ENCODE data around the gene RAB20.

RAB20 gene

DNA sequence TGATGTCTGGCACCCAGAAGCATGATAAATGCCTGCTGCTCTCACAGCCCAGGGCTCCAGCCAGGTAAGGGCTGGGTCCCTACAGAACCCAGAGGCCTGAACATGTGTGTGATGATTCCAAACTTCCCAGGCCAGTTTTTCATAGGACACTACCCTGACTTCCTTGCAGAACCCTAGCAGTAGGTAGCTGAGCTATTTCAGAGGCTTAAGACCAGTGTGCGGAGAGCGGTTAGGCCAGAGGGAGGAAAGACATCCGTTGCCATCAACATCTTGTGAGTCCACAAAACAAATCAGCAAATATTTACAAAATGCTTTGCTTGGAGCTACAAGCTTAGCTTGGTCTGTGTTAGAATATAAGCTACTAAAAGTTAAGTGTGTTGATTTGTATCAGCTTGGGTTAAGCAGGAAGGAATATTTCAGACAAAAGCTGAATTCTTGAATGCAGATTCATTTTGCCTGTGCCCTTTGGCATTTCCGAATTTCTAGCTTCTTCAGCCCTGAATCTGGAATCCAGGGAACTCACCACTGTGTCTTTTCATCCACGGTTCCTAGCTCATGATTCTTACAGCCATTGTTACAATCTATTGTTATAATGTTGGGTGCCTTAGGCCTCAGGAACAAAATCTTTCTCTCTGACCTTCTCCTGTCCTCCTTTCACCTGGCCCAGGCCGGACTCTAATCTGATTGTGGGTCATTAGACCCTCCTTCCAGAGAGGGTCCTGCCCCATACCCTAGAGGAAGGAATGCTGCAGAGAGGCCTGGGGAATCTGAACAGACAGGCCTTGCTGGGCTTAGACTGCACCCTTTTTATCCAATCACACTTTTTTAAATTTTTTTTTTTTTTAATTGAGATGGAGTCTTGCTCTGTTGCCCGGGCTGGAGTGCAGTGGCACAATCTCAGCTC is 12.4 kb downstream of the RAB20 start:
- no peak for TF ChIP-seq TCF12 (IDR thresholded peaks at IDR 0.05; ENCODE audit: low read depth)
- TF ChIP-seq, protein P1, sequence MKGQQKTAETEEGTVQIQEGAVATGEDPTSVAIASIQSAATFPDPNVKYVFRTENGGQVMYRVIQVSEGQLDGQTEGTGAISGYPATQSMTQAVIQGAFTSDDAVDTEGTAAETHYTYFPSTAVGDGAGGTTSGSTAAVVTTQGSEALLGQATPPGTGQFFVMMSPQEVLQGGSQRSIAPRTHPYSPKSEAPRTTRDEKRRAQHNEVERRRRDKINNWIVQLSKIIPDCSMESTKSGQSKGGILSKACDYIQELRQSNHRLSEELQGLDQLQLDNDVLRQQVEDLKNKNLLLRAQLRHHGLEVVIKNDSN (IDR thresholded peaks at IDR 0.05): no peak
- TF ChIP-seq, protein P2, sequence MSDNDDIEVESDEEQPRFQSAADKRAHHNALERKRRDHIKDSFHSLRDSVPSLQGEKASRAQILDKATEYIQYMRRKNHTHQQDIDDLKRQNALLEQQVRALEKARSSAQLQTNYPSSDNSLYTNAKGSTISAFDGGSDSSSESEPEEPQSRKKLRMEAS (IDR thresholded peaks at IDR 0.05): no peak
- TF ChIP-seq TEAD4 (IDR thresholded peaks at IDR 0.05): no peak
- TF ChIP-seq TAF1 (IDR thresholded peaks at IDR 0.05; ENCODE audit: low read depth): no peak
- no peak for TF ChIP-seq RAD21 (IDR thresholded peaks at IDR 0.05; ENCODE audit: low read depth)
- TF ChIP-seq NFIC (IDR thresholded peaks at IDR 0.05): no peak
- TF ChIP-seq, protein P3, sequence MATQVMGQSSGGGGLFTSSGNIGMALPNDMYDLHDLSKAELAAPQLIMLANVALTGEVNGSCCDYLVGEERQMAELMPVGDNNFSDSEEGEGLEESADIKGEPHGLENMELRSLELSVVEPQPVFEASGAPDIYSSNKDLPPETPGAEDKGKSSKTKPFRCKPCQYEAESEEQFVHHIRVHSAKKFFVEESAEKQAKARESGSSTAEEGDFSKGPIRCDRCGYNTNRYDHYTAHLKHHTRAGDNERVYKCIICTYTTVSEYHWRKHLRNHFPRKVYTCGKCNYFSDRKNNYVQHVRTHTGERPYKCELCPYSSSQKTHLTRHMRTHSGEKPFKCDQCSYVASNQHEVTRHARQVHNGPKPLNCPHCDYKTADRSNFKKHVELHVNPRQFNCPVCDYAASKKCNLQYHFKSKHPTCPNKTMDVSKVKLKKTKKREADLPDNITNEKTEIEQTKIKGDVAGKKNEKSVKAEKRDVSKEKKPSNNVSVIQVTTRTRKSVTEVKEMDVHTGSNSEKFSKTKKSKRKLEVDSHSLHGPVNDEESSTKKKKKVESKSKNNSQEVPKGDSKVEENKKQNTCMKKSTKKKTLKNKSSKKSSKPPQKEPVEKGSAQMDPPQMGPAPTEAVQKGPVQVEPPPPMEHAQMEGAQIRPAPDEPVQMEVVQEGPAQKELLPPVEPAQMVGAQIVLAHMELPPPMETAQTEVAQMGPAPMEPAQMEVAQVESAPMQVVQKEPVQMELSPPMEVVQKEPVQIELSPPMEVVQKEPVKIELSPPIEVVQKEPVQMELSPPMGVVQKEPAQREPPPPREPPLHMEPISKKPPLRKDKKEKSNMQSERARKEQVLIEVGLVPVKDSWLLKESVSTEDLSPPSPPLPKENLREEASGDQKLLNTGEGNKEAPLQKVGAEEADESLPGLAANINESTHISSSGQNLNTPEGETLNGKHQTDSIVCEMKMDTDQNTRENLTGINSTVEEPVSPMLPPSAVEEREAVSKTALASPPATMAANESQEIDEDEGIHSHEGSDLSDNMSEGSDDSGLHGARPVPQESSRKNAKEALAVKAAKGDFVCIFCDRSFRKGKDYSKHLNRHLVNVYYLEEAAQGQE (IDR thresholded peaks at IDR 0.05; ENCODE audit: low read depth): no peak
- no peak for TF ChIP-seq CREB1 (IDR thresholded peaks at IDR 0.05; ENCODE audit: low read depth)
- TF ChIP-seq EP300 (IDR thresholded peaks at IDR 0.05; ENCODE audit: borderline replicate concordance): no peak
- no peak for TF ChIP-seq ZBTB7A (IDR thresholded peaks at IDR 0.05; ENCODE audit: low read depth)

DNA sequence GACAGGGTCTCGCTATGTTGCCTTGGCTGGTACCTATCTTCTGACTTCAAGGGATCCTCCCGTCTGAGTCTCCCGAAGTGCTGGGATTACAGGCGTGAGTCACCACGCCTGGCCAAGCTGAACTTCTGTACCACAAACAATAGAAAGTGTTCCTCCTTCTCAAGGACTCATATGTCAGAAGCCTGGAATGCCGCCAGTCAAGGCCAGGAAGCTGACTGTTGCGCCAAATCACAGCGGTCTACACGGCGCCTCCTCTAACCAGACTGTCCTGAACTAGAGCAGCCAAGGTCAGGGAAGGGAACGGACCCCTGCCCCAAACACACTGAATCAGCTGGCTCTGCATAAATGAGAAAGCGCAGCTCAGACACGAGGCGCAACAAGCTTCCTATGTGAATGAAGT is 14.6 kb downstream of the RAB20 start:
- TF ChIP-seq TAF1 (IDR thresholded peaks at IDR 0.05; ENCODE audit: low read depth) (no peak), CEBPB (IDR thresholded peaks at IDR 0.05) (peak; percentile 68; the same call in 1 of the 2 replicates), RAD21 (IDR thresholded peaks at IDR 0.05; ENCODE audit: low read depth) (peak; percentile 23; the same call in 1 of the 2 replicates), TEAD4 (IDR thresholded peaks at IDR 0.05) (peak; percentile 94), FOXM1 (IDR thresholded peaks at IDR 0.05; ENCODE audit: borderline replicate concordance, low read depth) (peak; percentile 78; the same call in 1 of the 2 replicates), ZBTB7A (IDR thresholded peaks at IDR 0.05; ENCODE audit: low read depth) (peak; percentile 89; the same call in 1 of the 2 replicates), EGR1 (IDR thresholded peaks at IDR 0.05) (no peak), NFIC (IDR thresholded peaks at IDR 0.05) (peak; percentile 97), YY1 (IDR thresholded peaks at IDR 0.05; ENCODE audit: low read depth) (peak; percentile 60), EP300 (IDR thresholded peaks at IDR 0.05; ENCODE audit: borderline replicate concordance) (peak; percentile 95), TCF12 (IDR thresholded peaks at IDR 0.05; ENCODE audit: low read depth) (peak; percentile 95), CREB1 (IDR thresholded peaks at IDR 0.05; ENCODE audit: low read depth) (no peak)
- TF ChIP-seq, protein P3 (IDR thresholded peaks at IDR 0.05; ENCODE audit: low read depth): no peak
- TF ChIP-seq, protein P1 (IDR thresholded peaks at IDR 0.05): 0 out of 2 replicates have a peak, but pooled peaks have one; percentile 16
- TF ChIP-seq, protein P2 (IDR thresholded peaks at IDR 0.05): peak; percentile 77

DNA sequence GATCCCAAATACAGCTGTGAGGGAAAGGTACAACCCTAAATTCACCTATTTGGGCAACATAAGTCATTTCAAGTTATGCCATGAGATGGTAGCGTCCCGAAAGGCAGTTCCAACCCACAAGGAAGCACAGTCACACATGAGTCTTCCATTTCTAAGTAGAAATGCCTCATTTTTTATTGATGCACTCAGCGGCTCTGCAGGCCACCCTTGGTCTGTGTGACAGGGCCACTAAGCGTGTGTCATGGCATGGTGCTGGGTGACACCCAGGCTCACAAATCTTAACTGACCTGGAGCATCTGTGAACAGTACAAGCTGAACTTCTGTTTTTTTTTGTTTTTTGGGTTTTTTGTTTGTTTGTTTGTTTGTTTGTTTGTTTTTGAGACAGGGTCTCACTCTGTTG is 15.1 kb downstream of the RAB20 start:
- TF ChIP-seq, protein P1 (IDR thresholded peaks at IDR 0.05): no peak
- TF ChIP-seq TEAD4 (IDR thresholded peaks at IDR 0.05) (no peak), FOXM1 (IDR thresholded peaks at IDR 0.05; ENCODE audit: borderline replicate concordance, low read depth) (no peak), RAD21 (IDR thresholded peaks at IDR 0.05; ENCODE audit: low read depth) (no peak), NFIC (IDR thresholded peaks at IDR 0.05) (no peak), CEBPB (IDR thresholded peaks at IDR 0.05) (no peak), CREB1 (IDR thresholded peaks at IDR 0.05; ENCODE audit: low read depth) (no peak), TCF12 (IDR thresholded peaks at IDR 0.05; ENCODE audit: low read depth) (no peak)
- TF ChIP-seq, protein P3 (IDR thresholded peaks at IDR 0.05; ENCODE audit: low read depth): no peak

Measured in Ishikawa (cell line).